GM18867 (cell line): ENCODE results near the gene BMP8B.
A peak's percentile ranks its signal among the peaks of the same experiment; 100 is the strongest.
"Not testable (repeated sequence)": the region's sequence is repeated elsewhere in the genome, so short reads cannot be mapped to it uniquely, and the experiment has no call there.

ENCODE experiments used
- ATAC-seq: cut with Tn5 transposase; IDR thresholded peaks from one replicate; pipeline ENCODE4 v1.9.1; 2021; ENCODE audit warnings: mild to moderate bottlenecking, moderate library complexity; ENCODE audit not compliant: unreplicated experiment

The BMP8B gene

GRCh38 chr1:39788758-39789570 is at the start of gene BMP8B:
Gene BMP8B (minus strand): TSS chr1:39788865. CDS start chr1:39788485, 380 bp downstream.
- peak; percentile 66 for ATAC-seq

- no peak for ATAC-seq
Measured at GRCh38 chr1:39836595-39837110, 48.0 kb upstream of the BMP8B start.

- no peak for ATAC-seq
Measured at GRCh38 chr1:39835935-39836594, 47.4 kb upstream of the BMP8B start.

- ATAC-seq: no peak
Measured at GRCh38 chr1:39835110-39835509, 46.4 kb upstream of the BMP8B start.

GRCh38 chr1:39833621-39834385 is 45.1 kb upstream of the BMP8B start:
- no peak for ATAC-seq

GRCh38 chr1:39833121-39833520 is 44.5 kb upstream of the BMP8B start:
- ATAC-seq: no peak

- no peak for ATAC-seq
Measured at GRCh38 chr1:39832294-39832693, 43.6 kb upstream of the BMP8B start.

- ATAC-seq: no peak
Measured at GRCh38 chr1:39829791-39830533, 41.3 kb upstream of the BMP8B start.

GRCh38 chr1:39828734-39829133 is 40.1 kb upstream of the BMP8B start:
- ATAC-seq: no peak

- not testable (repeated sequence) for ATAC-seq
Measured at GRCh38 chr1:39828255-39828654, 39.6 kb upstream of the BMP8B start.

GRCh38 chr1:39827201-39827600 is 38.5 kb upstream of the BMP8B start:
- ATAC-seq: no peak

- no peak for ATAC-seq
Measured at GRCh38 chr1:39826583-39826982, 37.9 kb upstream of the BMP8B start.

GRCh38 chr1:39825432-39825941 is 36.8 kb upstream of the BMP8B start:
- ATAC-seq: no peak

GRCh38 chr1:39823450-39823849 is 34.8 kb upstream of the BMP8B start:
- not testable (repeated sequence) for ATAC-seq

- no peak for ATAC-seq
Measured at GRCh38 chr1:39822146-39822545, 33.5 kb upstream of the BMP8B start.

- no peak for ATAC-seq
Measured at GRCh38 chr1:39819091-39819812, 30.6 kb upstream of the BMP8B start.

- no peak for ATAC-seq
Measured at GRCh38 chr1:39818482-39818881, 29.8 kb upstream of the BMP8B start.

GRCh38 chr1:39817091-39817932 is 28.6 kb upstream of the BMP8B start:
- ATAC-seq: peak; percentile 91
